NT2/D1 (cell line): ENCODE data around the gene BIRC6.

ENCODE experiments used
- SUZ12 ChIP-seq: IDR thresholded peaks from 2 replicates; pipeline ENCODE4 v1.6.1; 2011; ENCODE audit not compliant: insufficient read length, insufficient read depth; ENCODE audit errors: extremely low read depth
- YY1 ChIP-seq: IDR thresholded peaks from 2 replicates; pipeline ENCODE4 v1.6.1; 2011; ENCODE audit not compliant: insufficient read length, insufficient read depth
- ZNF274 ChIP-seq: IDR thresholded peaks from 2 replicates; pipeline ENCODE4 v1.6.1; 2011; ENCODE audit warnings: mild to moderate bottlenecking, low read depth, low read length

- TF ChIP-seq YY1 (no peak), ZNF274 (no peak), SUZ12 (no peak)
Observed at GRCh38 chr2:32376756-32377155, 19.9 kb downstream of the BIRC6 start.
